ENCODE results near the gene RALGPS1.

The RALGPS1 gene

DNA sequence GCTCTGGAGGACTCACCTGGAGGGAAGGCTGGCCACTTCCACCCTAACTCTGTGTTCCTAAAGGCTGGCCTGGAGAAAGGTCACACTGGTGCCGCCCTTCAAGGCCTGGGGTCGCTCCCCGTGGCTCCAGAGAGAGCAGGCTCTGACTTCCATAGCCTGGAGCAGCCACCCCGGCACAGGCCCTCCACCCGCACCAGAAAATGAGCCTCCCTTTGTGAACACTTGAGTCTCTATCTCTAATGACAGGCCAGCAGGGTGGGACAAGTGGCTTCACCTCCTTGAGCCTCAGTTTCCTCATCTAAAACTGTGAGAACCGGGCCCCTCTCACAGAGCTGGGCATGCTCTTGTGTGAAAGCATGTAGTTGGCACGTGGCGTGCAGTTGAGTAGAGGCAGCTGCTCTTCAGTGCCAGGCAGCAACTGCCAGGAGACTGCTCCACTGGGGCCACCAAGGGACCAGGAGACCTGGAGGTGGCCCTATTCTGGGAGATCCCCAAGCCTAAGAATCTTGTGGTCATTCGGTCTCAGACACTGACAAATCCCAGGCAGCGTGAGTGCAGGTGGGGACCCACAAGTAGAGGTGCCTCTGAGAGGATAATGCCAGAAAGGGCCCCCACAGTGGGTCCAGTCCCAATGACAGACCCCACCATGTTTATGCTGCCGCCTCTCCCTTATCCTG is 293.3 kb downstream of the RALGPS1 start (continued):
- TF ChIP-seq, protein P1, sequence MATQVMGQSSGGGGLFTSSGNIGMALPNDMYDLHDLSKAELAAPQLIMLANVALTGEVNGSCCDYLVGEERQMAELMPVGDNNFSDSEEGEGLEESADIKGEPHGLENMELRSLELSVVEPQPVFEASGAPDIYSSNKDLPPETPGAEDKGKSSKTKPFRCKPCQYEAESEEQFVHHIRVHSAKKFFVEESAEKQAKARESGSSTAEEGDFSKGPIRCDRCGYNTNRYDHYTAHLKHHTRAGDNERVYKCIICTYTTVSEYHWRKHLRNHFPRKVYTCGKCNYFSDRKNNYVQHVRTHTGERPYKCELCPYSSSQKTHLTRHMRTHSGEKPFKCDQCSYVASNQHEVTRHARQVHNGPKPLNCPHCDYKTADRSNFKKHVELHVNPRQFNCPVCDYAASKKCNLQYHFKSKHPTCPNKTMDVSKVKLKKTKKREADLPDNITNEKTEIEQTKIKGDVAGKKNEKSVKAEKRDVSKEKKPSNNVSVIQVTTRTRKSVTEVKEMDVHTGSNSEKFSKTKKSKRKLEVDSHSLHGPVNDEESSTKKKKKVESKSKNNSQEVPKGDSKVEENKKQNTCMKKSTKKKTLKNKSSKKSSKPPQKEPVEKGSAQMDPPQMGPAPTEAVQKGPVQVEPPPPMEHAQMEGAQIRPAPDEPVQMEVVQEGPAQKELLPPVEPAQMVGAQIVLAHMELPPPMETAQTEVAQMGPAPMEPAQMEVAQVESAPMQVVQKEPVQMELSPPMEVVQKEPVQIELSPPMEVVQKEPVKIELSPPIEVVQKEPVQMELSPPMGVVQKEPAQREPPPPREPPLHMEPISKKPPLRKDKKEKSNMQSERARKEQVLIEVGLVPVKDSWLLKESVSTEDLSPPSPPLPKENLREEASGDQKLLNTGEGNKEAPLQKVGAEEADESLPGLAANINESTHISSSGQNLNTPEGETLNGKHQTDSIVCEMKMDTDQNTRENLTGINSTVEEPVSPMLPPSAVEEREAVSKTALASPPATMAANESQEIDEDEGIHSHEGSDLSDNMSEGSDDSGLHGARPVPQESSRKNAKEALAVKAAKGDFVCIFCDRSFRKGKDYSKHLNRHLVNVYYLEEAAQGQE (tag by site-specific recombination; IDR thresholded peaks at IDR 0.05), result no peak

- no peak overlapping the region for H3K27ac ChIP-seq (ENCODE audit: extremely low read depth, low read depth, low read length)
- no peak overlapping the region for H3K4me3 ChIP-seq (ENCODE audit: low read depth, low read length)
- ChIA-PET POLR2A (no interaction called here), CTCF (interaction anchor here (1.5 kb wide), 1 partner anchor 268 kb away, joined by 5 read pairs; no protein-coding TSS in a partner anchor)
- H3K36me3 ChIP-seq (ENCODE audit: control insufficient read depth in 2 of 2, insufficient read depth in 1 of 2, low read length in 2 of 2), result no peaks in the 10 kb centered on the region
- TF ChIP-seq ZNF830 (tag by site-specific recombination; IDR thresholded peaks at IDR 0.05; ENCODE audit: low read depth) (no peak), ZSCAN23 (tag by site-specific recombination; IDR thresholded peaks at IDR 0.05) (no peak), ZNF157 (tag by site-specific recombination; IDR thresholded peaks at IDR 0.05) (no peak), ZFP3 (tag by site-specific recombination; IDR thresholded peaks at IDR 0.05; ENCODE audit: low read depth) (no peak), ZNF223 (tag by site-specific recombination; IDR thresholded peaks at IDR 0.05) (no peak), ZBTB1 (tag by site-specific recombination; IDR thresholded peaks at IDR 0.05) (no peak), ZBTB44 (tag by site-specific recombination; IDR thresholded peaks at IDR 0.05) (no peak), ZNF16 (tag by site-specific recombination; IDR thresholded peaks at IDR 0.05; ENCODE audit: low read depth) (no peak), ZNF239 (tag by site-specific recombination; IDR thresholded peaks at IDR 0.05) (no peak), ZNF114 (tag by site-specific recombination; IDR thresholded peaks at IDR 0.05) (no peak)
- TF ChIP-seq, protein P2, sequence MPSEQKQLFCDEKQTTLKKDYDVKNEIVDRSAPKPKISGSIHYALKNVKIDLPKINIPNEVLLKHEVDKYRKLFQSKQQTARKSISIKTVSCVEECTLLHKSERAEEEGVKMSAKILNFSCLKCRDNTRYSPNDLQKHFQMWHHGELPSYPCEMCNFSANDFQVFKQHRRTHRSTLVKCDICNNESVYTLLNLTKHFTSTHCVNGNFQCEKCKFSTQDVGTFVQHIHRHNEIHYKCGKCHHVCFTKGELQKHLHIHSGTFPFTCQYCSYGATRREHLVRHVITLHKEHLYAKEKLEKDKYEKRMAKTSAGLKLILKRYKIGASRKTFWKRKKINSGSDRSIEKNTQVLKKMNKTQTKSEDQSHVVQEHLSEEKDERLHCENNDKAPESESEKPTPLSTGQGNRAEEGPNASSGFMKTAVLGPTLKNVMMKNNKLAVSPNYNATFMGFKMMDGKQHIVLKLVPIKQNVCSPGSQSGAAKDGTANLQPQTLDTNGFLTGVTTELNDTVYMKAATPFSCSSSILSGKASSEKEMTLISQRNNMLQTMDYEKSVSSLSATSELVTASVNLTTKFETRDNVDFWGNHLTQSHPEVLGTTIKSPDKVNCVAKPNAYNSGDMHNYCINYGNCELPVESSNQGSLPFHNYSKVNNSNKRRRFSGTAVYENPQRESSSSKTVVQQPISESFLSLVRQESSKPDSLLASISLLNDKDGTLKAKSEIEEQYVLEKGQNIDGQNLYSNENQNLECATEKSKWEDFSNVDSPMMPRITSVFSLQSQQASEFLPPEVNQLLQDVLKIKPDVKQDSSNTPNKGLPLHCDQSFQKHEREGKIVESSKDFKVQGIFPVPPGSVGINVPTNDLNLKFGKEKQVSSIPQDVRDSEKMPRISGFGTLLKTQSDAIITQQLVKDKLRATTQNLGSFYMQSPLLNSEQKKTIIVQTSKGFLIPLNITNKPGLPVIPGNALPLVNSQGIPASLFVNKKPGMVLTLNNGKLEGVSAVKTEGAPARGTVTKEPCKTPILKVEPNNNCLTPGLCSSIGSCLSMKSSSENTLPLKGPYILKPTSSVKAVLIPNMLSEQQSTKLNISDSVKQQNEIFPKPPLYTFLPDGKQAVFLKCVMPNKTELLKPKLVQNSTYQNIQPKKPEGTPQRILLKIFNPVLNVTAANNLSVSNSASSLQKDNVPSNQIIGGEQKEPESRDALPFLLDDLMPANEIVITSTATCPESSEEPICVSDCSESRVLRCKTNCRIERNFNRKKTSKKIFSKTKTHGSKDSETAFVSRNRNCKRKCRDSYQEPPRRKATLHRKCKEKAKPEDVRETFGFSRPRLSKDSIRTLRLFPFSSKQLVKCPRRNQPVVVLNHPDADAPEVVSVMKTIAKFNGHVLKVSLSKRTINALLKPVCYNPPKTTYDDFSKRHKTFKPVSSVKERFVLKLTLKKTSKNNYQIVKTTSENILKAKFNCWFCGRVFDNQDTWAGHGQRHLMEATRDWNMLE (tag by site-specific recombination; conservative IDR thresholded peaks at IDR 0.05; ENCODE audit: low read depth), result no peak
- TF ChIP-seq, protein P3, sequence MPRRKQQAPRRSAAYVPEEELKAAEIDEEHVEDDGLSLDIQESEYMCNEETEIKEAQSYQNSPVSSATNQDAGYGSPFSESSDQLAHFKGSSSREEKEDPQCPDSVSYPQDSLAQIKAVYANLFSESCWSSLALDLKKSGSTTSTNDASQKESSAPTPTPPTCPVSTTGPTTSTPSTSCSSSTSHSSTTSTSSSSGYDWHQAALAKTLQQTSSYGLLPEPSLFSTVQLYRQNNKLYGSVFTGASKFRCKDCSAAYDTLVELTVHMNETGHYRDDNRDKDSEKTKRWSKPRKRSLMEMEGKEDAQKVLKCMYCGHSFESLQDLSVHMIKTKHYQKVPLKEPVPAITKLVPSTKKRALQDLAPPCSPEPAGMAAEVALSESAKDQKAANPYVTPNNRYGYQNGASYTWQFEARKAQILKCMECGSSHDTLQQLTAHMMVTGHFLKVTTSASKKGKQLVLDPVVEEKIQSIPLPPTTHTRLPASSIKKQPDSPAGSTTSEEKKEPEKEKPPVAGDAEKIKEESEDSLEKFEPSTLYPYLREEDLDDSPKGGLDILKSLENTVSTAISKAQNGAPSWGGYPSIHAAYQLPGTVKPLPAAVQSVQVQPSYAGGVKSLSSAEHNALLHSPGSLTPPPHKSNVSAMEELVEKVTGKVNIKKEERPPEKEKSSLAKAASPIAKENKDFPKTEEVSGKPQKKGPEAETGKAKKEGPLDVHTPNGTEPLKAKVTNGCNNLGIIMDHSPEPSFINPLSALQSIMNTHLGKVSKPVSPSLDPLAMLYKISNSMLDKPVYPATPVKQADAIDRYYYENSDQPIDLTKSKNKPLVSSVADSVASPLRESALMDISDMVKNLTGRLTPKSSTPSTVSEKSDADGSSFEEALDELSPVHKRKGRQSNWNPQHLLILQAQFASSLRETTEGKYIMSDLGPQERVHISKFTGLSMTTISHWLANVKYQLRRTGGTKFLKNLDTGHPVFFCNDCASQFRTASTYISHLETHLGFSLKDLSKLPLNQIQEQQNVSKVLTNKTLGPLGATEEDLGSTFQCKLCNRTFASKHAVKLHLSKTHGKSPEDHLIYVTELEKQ (tag by site-specific recombination; IDR thresholded peaks at IDR 0.05; ENCODE audit: borderline replicate concordance), result no peak
- TF ChIP-seq, protein P4, sequence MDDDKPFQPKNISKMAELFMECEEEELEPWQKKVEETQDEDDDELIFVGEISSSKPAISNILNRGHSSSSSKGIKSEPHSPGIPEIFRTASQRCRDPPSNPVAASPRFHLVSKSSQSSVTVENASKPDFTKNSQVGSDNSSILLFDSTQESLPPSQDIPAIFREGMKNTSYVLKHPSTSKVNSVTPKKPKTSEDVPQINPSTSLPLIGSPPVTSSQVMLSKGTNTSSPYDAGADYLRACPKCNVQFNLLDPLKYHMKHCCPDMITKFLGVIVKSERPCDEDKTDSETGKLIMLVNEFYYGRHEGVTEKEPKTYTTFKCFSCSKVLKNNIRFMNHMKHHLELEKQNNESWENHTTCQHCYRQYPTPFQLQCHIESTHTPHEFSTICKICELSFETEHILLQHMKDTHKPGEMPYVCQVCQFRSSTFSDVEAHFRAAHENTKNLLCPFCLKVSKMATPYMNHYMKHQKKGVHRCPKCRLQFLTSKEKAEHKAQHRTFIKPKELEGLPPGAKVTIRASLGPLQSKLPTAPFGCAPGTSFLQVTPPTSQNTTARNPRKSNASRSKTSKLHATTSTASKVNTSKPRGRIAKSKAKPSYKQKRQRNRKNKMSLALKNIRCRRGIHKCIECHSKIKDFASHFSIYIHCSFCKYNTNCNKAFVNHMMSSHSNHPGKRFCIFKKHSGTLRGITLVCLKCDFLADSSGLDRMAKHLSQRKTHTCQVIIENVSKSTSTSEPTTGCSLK (tag by site-specific recombination; IDR thresholded peaks at IDR 0.05), result no peak
- TF ChIP-seq, protein P5, sequence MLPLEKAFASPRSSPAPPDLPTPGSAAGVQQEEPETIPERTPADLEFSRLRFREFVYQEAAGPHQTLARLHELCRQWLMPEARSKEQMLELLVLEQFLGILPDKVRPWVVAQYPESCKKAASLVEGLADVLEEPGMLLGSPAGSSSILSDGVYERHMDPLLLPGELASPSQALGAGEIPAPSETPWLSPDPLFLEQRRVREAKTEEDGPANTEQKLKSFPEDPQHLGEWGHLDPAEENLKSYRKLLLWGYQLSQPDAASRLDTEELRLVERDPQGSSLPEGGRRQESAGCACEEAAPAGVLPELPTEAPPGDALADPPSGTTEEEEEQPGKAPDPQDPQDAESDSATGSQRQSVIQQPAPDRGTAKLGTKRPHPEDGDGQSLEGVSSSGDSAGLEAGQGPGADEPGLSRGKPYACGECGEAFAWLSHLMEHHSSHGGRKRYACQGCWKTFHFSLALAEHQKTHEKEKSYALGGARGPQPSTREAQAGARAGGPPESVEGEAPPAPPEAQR (tag by site-specific recombination; IDR thresholded peaks at IDR 0.05), result no peak
- H3K9me3 ChIP-seq (ENCODE audit: control insufficient read depth, insufficient read depth, low read depth, low read length), result no peaks in the 10 kb centered on the region
- H3K4me1 ChIP-seq (ENCODE audit: control insufficient read depth, insufficient read depth, low read length), result no peaks in the 10 kb centered on the region
These were observed 293.8 kb downstream of the RALGPS1 start for GRCh38 chr9:127208416-127208815.
